ENCODE results near the gene MICAL3. TPM values are rescaled to one million over a fixed set of nuclear protein-coding genes. Genes with fewer than 3 reads are reported as not detected.

MICAL3 gene
- polyA plus RNA-seq, 2 of the 4 experiments (the other 2 are of a cell fraction): 20.5 to 30.1 TPM

DNA sequence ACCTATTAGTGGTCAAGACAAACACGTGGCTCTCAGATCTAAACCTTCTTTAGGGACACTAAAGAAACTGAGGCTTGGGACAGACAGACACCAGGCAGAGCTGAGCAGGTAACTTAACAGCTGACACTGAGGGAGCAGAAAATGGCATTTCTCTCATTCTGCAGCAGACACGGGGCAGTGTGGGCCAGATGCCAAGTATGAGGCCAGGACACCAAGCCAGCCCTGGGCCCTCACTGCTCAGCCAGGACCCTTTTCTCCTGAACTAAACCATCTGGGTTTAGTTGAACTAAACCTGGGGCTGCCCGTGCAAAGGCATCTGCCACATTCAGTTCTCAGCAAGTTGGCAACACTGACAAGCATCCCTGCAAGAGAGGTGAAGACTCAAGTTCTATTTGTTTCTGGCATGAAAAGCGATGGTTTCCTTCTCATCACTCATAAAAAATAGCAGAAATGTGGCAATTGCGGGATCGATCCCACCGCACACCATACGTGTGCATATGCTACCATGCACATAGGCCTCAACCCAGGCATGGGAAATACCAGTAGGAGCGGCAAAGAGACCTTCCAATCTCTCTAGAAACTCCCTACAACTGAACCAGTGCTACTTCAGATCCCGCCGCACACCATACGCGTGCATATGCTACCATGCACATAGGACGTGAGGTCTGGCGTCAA, 150.0 kb downstream of the MICAL3 start (continued):
- no peak for TF ChIP-seq EHMT2 (IDR thresholded peaks at IDR 0.05; ENCODE audit: low read depth)
- TF ChIP-seq, protein P1, sequence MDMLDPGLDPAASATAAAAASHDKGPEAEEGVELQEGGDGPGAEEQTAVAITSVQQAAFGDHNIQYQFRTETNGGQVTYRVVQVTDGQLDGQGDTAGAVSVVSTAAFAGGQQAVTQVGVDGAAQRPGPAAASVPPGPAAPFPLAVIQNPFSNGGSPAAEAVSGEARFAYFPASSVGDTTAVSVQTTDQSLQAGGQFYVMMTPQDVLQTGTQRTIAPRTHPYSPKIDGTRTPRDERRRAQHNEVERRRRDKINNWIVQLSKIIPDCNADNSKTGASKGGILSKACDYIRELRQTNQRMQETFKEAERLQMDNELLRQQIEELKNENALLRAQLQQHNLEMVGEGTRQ (IDR thresholded peaks at IDR 0.05): no peak

DNA sequence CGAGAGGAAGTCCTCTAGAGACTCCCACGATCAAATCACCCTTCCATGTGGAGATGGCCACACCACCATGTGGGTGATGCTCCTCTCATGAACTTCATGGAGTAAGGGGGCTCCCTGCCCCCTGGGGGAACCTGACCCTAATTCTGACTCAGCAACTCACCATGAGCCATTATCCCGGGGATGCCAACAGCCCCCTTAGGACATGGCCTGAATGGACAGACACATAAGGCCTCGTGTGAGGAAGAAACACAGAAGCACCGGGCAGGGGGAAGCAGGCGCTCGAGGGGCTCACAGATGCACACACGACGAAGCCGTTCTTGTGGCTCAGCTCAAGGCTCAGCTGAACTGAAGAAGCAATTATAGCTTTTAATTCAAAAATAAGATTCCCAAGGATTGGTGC, 150.6 kb downstream of the MICAL3 start:
- Histone ChIP-seq H3K4me3 (no peak overlapping the region), H3K4me2 (no peak overlapping the region), H3K27ac (no peak overlapping the region), H3K4me1 (no peaks in the 10 kb centered on the region), H3K9me3 (no peaks in the 10 kb centered on the region)
- 88% methylated on average over 10 of the region's 10 CpGs for WGBS (ENCODE audit: missing lambda C conversion rate)
- DNase-seq (ENCODE audit: low read depth in 1 of 2, low spot score in 1 of 2): no peak
- TF ChIP-seq CEBPB (IDR thresholded peaks at IDR 0.05) (no peak), RAD21 (conservative IDR thresholded peaks at IDR 0.05 in 1 of 2, IDR thresholded peaks at IDR 0.05 in 1 of 2) (no peak), CBX2 (IDR thresholded peaks at IDR 0.05; ENCODE audit: borderline replicate concordance, low read depth) (no peak), CHD4 (IDR thresholded peaks at IDR 0.05; ENCODE audit: borderline replicate concordance) (no peak), RNF2 (IDR thresholded peaks at IDR 0.05; ENCODE audit: borderline replicate concordance, low read depth) (no peak), MYC (IDR thresholded peaks at IDR 0.05; ENCODE audit: borderline replicate concordance, low read length) (no peak), HDAC2 (IDR thresholded peaks at IDR 0.05) (no peak)
- TF ChIP-seq, protein P2, sequence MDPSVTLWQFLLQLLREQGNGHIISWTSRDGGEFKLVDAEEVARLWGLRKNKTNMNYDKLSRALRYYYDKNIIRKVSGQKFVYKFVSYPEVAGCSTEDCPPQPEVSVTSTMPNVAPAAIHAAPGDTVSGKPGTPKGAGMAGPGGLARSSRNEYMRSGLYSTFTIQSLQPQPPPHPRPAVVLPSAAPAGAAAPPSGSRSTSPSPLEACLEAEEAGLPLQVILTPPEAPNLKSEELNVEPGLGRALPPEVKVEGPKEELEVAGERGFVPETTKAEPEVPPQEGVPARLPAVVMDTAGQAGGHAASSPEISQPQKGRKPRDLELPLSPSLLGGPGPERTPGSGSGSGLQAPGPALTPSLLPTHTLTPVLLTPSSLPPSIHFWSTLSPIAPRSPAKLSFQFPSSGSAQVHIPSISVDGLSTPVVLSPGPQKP (IDR thresholded peaks at IDR 0.05; ENCODE audit: low read depth, low read length): no peak
- TF ChIP-seq, protein P3, sequence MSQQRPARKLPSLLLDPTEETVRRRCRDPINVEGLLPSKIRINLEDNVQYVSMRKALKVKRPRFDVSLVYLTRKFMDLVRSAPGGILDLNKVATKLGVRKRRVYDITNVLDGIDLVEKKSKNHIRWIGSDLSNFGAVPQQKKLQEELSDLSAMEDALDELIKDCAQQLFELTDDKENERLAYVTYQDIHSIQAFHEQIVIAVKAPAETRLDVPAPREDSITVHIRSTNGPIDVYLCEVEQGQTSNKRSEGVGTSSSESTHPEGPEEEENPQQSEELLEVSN (IDR thresholded peaks at IDR 0.05; ENCODE audit: borderline replicate concordance, low read depth): no peak
- TF ChIP-seq, protein P4, sequence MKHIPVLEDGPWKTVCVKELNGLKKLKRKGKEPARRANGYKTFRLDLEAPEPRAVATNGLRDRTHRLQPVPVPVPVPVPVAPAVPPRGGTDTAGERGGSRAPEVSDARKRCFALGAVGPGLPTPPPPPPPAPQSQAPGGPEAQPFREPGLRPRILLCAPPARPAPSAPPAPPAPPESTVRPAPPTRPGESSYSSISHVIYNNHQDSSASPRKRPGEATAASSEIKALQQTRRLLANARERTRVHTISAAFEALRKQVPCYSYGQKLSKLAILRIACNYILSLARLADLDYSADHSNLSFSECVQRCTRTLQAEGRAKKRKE (CRISPR knock-in tag; IDR thresholded peaks at IDR 0.05; ENCODE audit: low read depth): no peak
- TF ChIP-seq, protein P5, sequence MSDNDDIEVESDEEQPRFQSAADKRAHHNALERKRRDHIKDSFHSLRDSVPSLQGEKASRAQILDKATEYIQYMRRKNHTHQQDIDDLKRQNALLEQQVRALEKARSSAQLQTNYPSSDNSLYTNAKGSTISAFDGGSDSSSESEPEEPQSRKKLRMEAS (IDR thresholded peaks at IDR 0.05): no peak
- TF ChIP-seq, protein P6, sequence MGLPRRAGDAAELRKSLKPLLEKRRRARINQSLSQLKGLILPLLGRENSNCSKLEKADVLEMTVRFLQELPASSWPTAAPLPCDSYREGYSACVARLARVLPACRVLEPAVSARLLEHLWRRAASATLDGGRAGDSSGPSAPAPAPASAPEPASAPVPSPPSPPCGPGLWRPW (IDR thresholded peaks at IDR 0.05): no peak
- no peak for FAIRE-seq
- CTCF ChIA-PET: interaction anchor here (1.0 kb wide), 1 partner anchor 17 kb away, joined by 3 read pairs; no protein-coding TSS in a partner anchor
- POLR2A ChIA-PET: no interaction called here
- no peak for ATAC-seq

DNA sequence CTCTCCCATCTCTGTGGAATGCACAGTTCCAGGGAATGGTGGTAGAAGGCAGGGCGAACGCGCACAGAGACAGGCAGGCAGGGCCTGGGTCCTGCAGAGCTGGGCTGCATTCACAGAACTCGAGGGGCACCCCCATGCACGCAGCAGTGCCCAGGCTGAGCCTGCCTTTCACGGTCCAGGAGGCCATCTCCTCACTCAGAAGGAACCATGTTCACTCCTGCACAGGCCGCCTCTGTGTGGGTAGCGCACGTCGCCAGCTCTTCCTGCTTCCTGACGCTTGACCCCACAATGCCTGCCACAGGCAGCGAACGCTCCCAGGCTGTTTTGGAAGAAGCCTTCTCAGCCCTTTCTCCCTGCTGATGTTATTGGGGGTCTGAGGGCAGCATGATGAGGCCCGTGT, 151.2 kb downstream of the MICAL3 start:
- Histone ChIP-seq H3K4me3 (no peak overlapping the region), H3K4me2 (no peak overlapping the region), H3K27ac (no peak overlapping the region), H3K9me3 (no peaks in the 10 kb centered on the region), H3K4me1 (no peaks in the 10 kb centered on the region)
- DNase-seq (ENCODE audit: low read depth in 1 of 2, low spot score in 1 of 2) (no peak), ATAC-seq (no peak), FAIRE-seq (no peak)
- POLR2A ChIA-PET: no interaction called here
- CTCF ChIA-PET: interaction anchor here (1.0 kb wide), 1 partner anchor 18 kb away, joined by 3 read pairs; no protein-coding TSS in a partner anchor
- TF ChIP-seq POLR2AphosphoS2 (conservative IDR thresholded peaks at IDR 0.05; ENCODE audit: low read length) (no peak), MYC (IDR thresholded peaks at IDR 0.05; ENCODE audit: borderline replicate concordance, low read length) (no peak), RAD21 (conservative IDR thresholded peaks at IDR 0.05 in 1 of 2, IDR thresholded peaks at IDR 0.05 in 1 of 2) (no peak), HDAC2 (IDR thresholded peaks at IDR 0.05) (no peak), HEYL (CRISPR knock-in tag; IDR thresholded peaks at IDR 0.05) (no peak), JUNB (IDR thresholded peaks at IDR 0.05) (no peak), ZC3H11A (IDR thresholded peaks at IDR 0.05) (no peak), MAZ (IDR thresholded peaks at IDR 0.05; ENCODE audit: borderline replicate concordance, low read depth, low read length) (no peak)
- TF ChIP-seq, protein P7, sequence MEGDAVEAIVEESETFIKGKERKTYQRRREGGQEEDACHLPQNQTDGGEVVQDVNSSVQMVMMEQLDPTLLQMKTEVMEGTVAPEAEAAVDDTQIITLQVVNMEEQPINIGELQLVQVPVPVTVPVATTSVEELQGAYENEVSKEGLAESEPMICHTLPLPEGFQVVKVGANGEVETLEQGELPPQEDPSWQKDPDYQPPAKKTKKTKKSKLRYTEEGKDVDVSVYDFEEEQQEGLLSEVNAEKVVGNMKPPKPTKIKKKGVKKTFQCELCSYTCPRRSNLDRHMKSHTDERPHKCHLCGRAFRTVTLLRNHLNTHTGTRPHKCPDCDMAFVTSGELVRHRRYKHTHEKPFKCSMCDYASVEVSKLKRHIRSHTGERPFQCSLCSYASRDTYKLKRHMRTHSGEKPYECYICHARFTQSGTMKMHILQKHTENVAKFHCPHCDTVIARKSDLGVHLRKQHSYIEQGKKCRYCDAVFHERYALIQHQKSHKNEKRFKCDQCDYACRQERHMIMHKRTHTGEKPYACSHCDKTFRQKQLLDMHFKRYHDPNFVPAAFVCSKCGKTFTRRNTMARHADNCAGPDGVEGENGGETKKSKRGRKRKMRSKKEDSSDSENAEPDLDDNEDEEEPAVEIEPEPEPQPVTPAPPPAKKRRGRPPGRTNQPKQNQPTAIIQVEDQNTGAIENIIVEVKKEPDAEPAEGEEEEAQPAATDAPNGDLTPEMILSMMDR (IDR thresholded peaks at IDR 0.05): no peak
- TF ChIP-seq, protein P8, sequence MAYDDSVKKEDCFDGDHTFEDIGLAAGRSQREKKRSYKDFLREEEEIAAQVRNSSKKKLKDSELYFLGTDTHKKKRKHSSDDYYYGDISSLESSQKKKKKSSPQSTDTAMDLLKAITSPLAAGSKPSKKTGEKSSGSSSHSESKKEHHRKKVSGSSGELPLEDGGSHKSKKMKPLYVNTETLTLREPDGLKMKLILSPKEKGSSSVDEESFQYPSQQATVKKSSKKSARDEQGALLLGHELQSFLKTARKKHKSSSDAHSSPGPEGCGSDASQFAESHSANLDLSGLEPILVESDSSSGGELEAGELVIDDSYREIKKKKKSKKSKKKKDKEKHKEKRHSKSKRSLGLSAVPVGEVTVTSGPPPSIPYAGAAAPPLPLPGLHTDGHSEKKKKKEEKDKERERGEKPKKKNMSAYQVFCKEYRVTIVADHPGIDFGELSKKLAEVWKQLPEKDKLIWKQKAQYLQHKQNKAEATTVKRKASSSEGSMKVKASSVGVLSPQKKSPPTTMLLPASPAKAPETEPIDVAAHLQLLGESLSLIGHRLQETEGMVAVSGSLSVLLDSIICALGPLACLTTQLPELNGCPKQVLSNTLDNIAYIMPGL (CRISPR knock-in tag; IDR thresholded peaks at IDR 0.05; ENCODE audit: borderline replicate concordance): no peak
- WGBS (ENCODE audit: missing lambda C conversion rate): 100% methylated on average over 10 of the region's 14 CpGs
